IMR-90 (cell line): ENCODE measurements around the gene MSMP. TPM values are rescaled to one million over a fixed set of nuclear protein-coding genes. Genes with fewer than 3 reads are reported as not detected.
A peak's percentile ranks its signal among the peaks of the same experiment; 100 is the strongest.

Source experiments
- ATAC-seq: fragments of 200-7000 bp; cut with Tn5 transposase; 2 replicates; pipeline ENCODE4 v1.9.1; 2020; ENCODE audit warnings: low read depth, mild to moderate bottlenecking, moderate library complexity
- BruUV-seq: library from RNA; stranded (reverse); fragments of 400-500 nt; replicated peaks from 2 replicates; lab custom pipeline; 2021; lab: Mats Ljungman, UMichigan
- CTCF ChIA-PET: fragments of 300-600 bp; formaldehyde crosslinking; extraction: SDS; loops from one replicate; lab custom pipeline; 2021; ENCODE audit warnings: antibody characterized with exemption; lab: Yijun Ruan, JAX
- POLR2A ChIA-PET: fragments of 300-600 bp; sonication (Branson Sonifier 250); formaldehyde crosslinking; loops from one replicate; lab custom pipeline; 2022; ENCODE audit warnings: antibody characterized with exemption; ENCODE audit not compliant: unreplicated experiment; lab: Charles Lee
- DNase-seq: peaks from one replicate; pipeline ENCODE4 v3.0.0; 2013
- H2AFZ ChIP-seq: replicated peaks from 2 replicates; pipeline ENCODE3; 2013; ENCODE audit warnings: low read length, mild to moderate bottlenecking; ENCODE audit not compliant: poor library complexity
- H2AK5ac ChIP-seq: 2 replicates; pipeline ENCODE4 v1.6.1; 2013; ENCODE audit warnings: low read depth, low read length, inconsistent platforms
- H2AK9ac ChIP-seq: replicated peaks from 2 replicates; pipeline ENCODE3; 2013; ENCODE audit warnings: mild to moderate bottlenecking, low read depth, low read length, moderate library complexity; ENCODE audit not compliant: poor library complexity
- H2BK120ac ChIP-seq: 2 replicates; pipeline ENCODE4 v1.6.1; 2013; ENCODE audit warnings: low read depth, low read length, inconsistent platforms
- H2BK15ac ChIP-seq: 3 replicates; pipeline ENCODE4 v1.6.1; 2013; ENCODE audit warnings: low read depth, low read length, inconsistent platforms
- H2BK20ac ChIP-seq: 2 replicates; pipeline ENCODE4 v1.6.1; 2013; ENCODE audit warnings: low read depth, mild to moderate bottlenecking, inconsistent platforms, low read length, moderate library complexity
- H2BK5ac ChIP-seq: 2 replicates; pipeline ENCODE4 v1.6.1; 2013; ENCODE audit warnings: mild to moderate bottlenecking, low read depth, low read length, inconsistent platforms; ENCODE audit not compliant: poor library complexity, severe bottlenecking
- H3K14ac ChIP-seq: replicated peaks from 2 replicates; pipeline ENCODE4 v1.6.1; 2013; ENCODE audit warnings: low read depth, low read length, inconsistent platforms
- H3K18ac ChIP-seq: 2 replicates; pipeline ENCODE4 v1.6.1; 2013; ENCODE audit warnings: low read depth, low read length, control low read depth
- H3K23ac ChIP-seq: 2 replicates; pipeline ENCODE4 v1.6.1; 2013; ENCODE audit warnings: low read depth, low read length, inconsistent platforms
- H3K27ac ChIP-seq: 2 replicates; pipeline ENCODE4 v1.5.1; 2013; ENCODE audit warnings: mild to moderate bottlenecking, control low read depth, low read length; ENCODE audit not compliant: insufficient read depth
- H3K27me3 ChIP-seq: 2 replicates; pipeline ENCODE4 v1.6.1; 2013; ENCODE audit warnings: low read length; ENCODE audit not compliant: control insufficient read depth, insufficient read depth
- H3K36me3 ChIP-seq: 2 replicates; pipeline ENCODE4 v1.6.1; 2013; ENCODE audit warnings: low read length, mixed read lengths; ENCODE audit not compliant: control insufficient read depth, insufficient read depth
- H3K4ac ChIP-seq: 2 replicates; pipeline ENCODE4 v1.6.1; 2013; ENCODE audit warnings: low read depth, low read length, inconsistent platforms
- H3K4me1 ChIP-seq: 2 replicates; pipeline ENCODE4 v1.6.1; 2013; ENCODE audit warnings: low read length, mixed read lengths; ENCODE audit not compliant: control insufficient read depth, insufficient read depth
- H3K4me2 ChIP-seq: 2 replicates; pipeline ENCODE4 v1.6.1; 2013; ENCODE audit warnings: low read depth, mild to moderate bottlenecking, control low read depth, low read length, moderate library complexity
- H3K4me3 ChIP-seq: 2 replicates; pipeline ENCODE4 v1.5.1; 2013; ENCODE audit warnings: low read depth, mild to moderate bottlenecking, control low read depth, low read length, moderate library complexity; ENCODE audit not compliant: insufficient read depth
- H3K56ac ChIP-seq: 2 replicates; pipeline ENCODE4 v1.6.1; 2013; ENCODE audit warnings: low read length, inconsistent platforms; ENCODE audit not compliant: insufficient read depth; ENCODE audit errors: extremely low read depth
- H3K79me1 ChIP-seq, 2 experiments: 2 replicates each; pipeline ENCODE4 v1.6.1; 2013; ENCODE audit warnings: low read length in 2 of 2, inconsistent platforms in 1 of 2, low read depth in 1 of 2
- H3K9ac ChIP-seq: 2 replicates; pipeline ENCODE4 v1.6.1; 2013; ENCODE audit warnings: low read depth, low read length, control low read depth
- H3K9me1 ChIP-seq: 2 replicates; pipeline ENCODE4 v1.6.1; 2013; ENCODE audit warnings: low read length, inconsistent platforms; ENCODE audit not compliant: insufficient read depth
- H3K9me3 ChIP-seq: 2 replicates; pipeline ENCODE4 v1.6.1; 2013; ENCODE audit warnings: low read length; ENCODE audit not compliant: control insufficient read depth, insufficient read depth
- H4K20me1 ChIP-seq: 2 replicates; pipeline ENCODE4 v1.6.1; 2013; ENCODE audit warnings: low read length, inconsistent platforms; ENCODE audit not compliant: insufficient read depth
- H4K5ac ChIP-seq: 2 replicates; pipeline ENCODE4 v1.6.1; 2013; ENCODE audit warnings: mild to moderate bottlenecking, low read depth, low read length, control low read depth
- H4K8ac ChIP-seq, 2 experiments: 2 replicates each; pipeline ENCODE4 v1.6.1; 2013; ENCODE audit warnings: low read depth in 2 of 2, low read length in 2 of 2, control low read depth in 1 of 2, inconsistent platforms in 1 of 2
- H4K91ac ChIP-seq: 2 replicates; pipeline ENCODE4 v1.6.1; 2013; ENCODE audit warnings: low read depth, low read length, inconsistent platforms; ENCODE audit not compliant: insufficient read depth
- CEBPB ChIP-seq: IDR thresholded peaks from 2 replicates; pipeline ENCODE4 v1.6.1; 2012; ENCODE audit warnings: low read depth, low read length, improper control_type of control experiment
- CHD1 ChIP-seq: IDR thresholded peaks from 2 replicates; pipeline ENCODE4 v1.6.1; 2012; ENCODE audit warnings: low read depth, low read length, improper control_type of control experiment
- ELK1 ChIP-seq: fragments of 150-350 bp; IDR thresholded peaks from 2 replicates; pipeline ENCODE4 v1.6.1; 2016; ENCODE audit warnings: low read depth, mild to moderate bottlenecking, low read length, moderate library complexity, borderline replicate concordance
- FOS ChIP-seq: fragments of 150-350 bp; IDR thresholded peaks from 2 replicates; pipeline ENCODE4 v1.6.1; 2016; ENCODE audit warnings: low read depth, low read length
- MAFK ChIP-seq: IDR thresholded peaks from 2 replicates; pipeline ENCODE4 v1.6.1; 2012; ENCODE audit warnings: low read depth, low read length, improper control_type of control experiment
- MAZ ChIP-seq: IDR thresholded peaks from 2 replicates; pipeline ENCODE4 v1.6.1; 2012; ENCODE audit warnings: low read depth, mild to moderate bottlenecking, low read length, improper control_type of control experiment, moderate library complexity, borderline replicate concordance
- MXI1 ChIP-seq: IDR thresholded peaks from 2 replicates; pipeline ENCODE4 v1.6.1; 2012; ENCODE audit warnings: low read depth, mild to moderate bottlenecking, low read length, moderate library complexity, borderline replicate concordance
- NFE2L2 ChIP-seq: fragments of 150-350 bp; IDR thresholded peaks from 2 replicates; pipeline ENCODE4 v1.6.1; 2016; ENCODE audit warnings: low read depth, mild to moderate bottlenecking, low read length
- POLR2A ChIP-seq: IDR thresholded peaks from 2 replicates; pipeline ENCODE4 v1.6.1; 2012; ENCODE audit warnings: mild to moderate bottlenecking, low read depth, low read length
- RAD21 ChIP-seq: IDR thresholded peaks from 2 replicates; pipeline ENCODE4 v1.6.1; 2012; ENCODE audit warnings: low read length, improper control_type of control experiment
- RCOR1 ChIP-seq: IDR thresholded peaks from 2 replicates; pipeline ENCODE4 v1.6.1; 2012; ENCODE audit warnings: mild to moderate bottlenecking, low read length, improper control_type of control experiment; ENCODE audit not compliant: insufficient replicate concordance
- RFX5 ChIP-seq: IDR thresholded peaks from 2 replicates; pipeline ENCODE4 v1.8.0; 2012; ENCODE audit warnings: low read depth, mild to moderate bottlenecking, low read length, moderate library complexity
- SMC3 ChIP-seq: fragments of 150-350 bp; IDR thresholded peaks from 2 replicates; pipeline ENCODE4 v1.6.1; 2016; ENCODE audit warnings: low read depth, mild to moderate bottlenecking, antibody characterized with exemption, low read length, moderate library complexity
- WGBS, 2 experiments: methylation state at CpG; one replicate each; pipeline versions ENCODE4 v1.1.5 to v1.1.7; 2013; ENCODE audit warnings: missing lambda C conversion rate in 2 of 2; ENCODE audit not compliant: insufficient read length in 1 of 2; ENCODE audit errors: extremely low coverage in 2 of 2; 5-methylcytosine and 5-hydroxymethylcytosine counted together
- dilution Hi-C: fragments of 300-500 bp; cut with HindIII; formaldehyde crosslinking; loops from one replicate; pipeline ENCODE4 v1.14.3; 2018; ENCODE audit warnings: low sequenced_read_pairs; ENCODE audit not compliant: unreplicated experiment
- in situ Hi-C: fragments of 300-500 bp; cut with MboI; formaldehyde crosslinking; loops from 3 replicates; pipeline ENCODE4 v1.14.3; 2019; ENCODE audit warnings: low sequenced_read_pairs, inconsistent platforms, mixed read lengths
- intact Hi-C: fragments of 100-400 bp; cut with micrococcal nuclease; formaldehyde crosslinking; loops from 2 replicates; pipeline ENCODE4 v1.10.0; 2022
- polyA plus RNA-seq, 3 experiments: library from polyadenylated mRNA; depleted of rRNA; stranded (reverse); fragments of >200 nt; gene quantifications; 2 replicates each; pipeline ENCODE4 v1.2.3, GENCODE V29; 2012; ENCODE audit warnings: low replicate concordance in 1 of 3
- total RNA-seq: library from RNA; depleted of rRNA; stranded (reverse); fragments of >200 nt; gene quantifications from 2 replicates; pipeline ENCODE4 v1.2.3, GENCODE V29; 2012
- TF ChIP-seq, protein P1 (sequence below): conservative IDR thresholded peaks from 2 replicates; pipeline ENCODE4 v1.5.1; 2012; ENCODE audit warnings: mild to moderate bottlenecking, low read depth, low read length, improper control_type of control experiment
- TF ChIP-seq, protein P2 (sequence below): fragments of 150-350 bp; IDR thresholded peaks from 2 replicates; pipeline ENCODE4 v1.6.1; 2017; ENCODE audit warnings: mild to moderate bottlenecking, antibody characterized with exemption, low read length, low read depth

Gene MSMP
- total and polyA plus RNA-seq, 2 of the 4 experiments (the other 2 are of a cell fraction), result not detected

DNA sequence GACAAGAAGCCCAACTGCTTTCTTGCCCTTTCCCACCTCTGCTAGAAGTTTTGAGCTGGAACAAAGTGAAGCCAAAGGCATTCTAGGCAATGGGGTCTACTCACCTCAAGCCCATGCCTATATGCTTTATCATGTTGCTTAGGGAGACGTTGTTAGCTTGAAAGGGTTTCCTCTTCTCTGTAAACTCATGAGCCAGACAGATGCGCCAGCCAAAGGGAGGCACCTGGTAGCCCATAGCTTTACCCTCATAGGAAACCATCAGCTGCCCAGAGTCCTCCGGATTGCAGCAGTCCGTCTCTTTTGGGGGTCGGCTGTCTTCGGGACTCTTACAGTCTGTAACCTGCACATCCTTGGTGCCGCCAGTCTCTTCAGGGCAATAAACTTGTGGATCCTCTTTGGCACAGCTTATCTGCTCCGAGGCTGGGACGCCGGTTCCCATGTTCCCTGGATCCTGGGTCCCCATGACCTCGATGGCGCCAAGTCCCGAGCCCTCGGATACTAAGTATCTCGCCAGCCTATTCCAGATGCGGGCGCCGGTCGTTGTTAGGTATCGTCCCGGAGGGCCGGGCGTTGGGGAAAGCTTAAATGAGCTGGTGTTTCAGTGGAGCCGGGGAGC lies 5.7 kb downstream of the MSMP start:
- Histone ChIP-seq H3K23ac (peak overlapping the region; percentile 87), H2AK9ac (peak overlapping the region; percentile 86), H2AK5ac (peak overlapping the region; percentile 14), H3K14ac (peak overlapping the region; percentile 48), H2BK120ac (no peak overlapping the region), H3K36me3 (peaks cover 36% of the 10 kb centered on the region), H4K8ac (peak overlapping the region; percentile 14 to 100; a peak in 2 of 4 replicates), H4K5ac (peak overlapping the region; percentile 5; the same call in 1 of the 2 replicates), H3K79me1 (peaks cover 56 to 70% of the 10 kb centered on the region in 2 experiments), H2BK5ac (peak overlapping the region; percentile 35), H3K4ac (peak overlapping the region; percentile 63), H2AFZ (peak overlapping the region; percentile 99), H3K56ac (peak overlapping the region; percentile 73), H4K20me1 (peaks cover 31% of the 10 kb centered on the region), H2BK15ac (no peak overlapping the region), H2BK20ac (no peak overlapping the region), H4K91ac (0 out of 2 replicates have a peak overlapping the region, but pooled peaks have one; percentile 27), H3K27me3 (no peaks in the 10 kb centered on the region), H3K9ac (peak overlapping the region; percentile 83), H3K27ac (peak overlapping the region; percentile 46), H3K9me1 (peaks cover 21% of the 10 kb centered on the region), H3K9me3 (no peaks in the 10 kb centered on the region), H3K4me1 (peaks cover 14% of the 10 kb centered on the region), H3K4me3 (peak overlapping the region; percentile 98), H3K18ac (no peak overlapping the region), H3K4me2 (peak overlapping the region; percentile 92)
- POLR2A ChIA-PET, result interaction anchor here (0.6 to 0.8 kb wide), 2 partner anchors 87 to 137 kb away, joined by 3 to 4 read pairs; no protein-coding TSS in a partner anchor
- dilution Hi-C loops, result no loop called here
- in situ Hi-C loops, result no loop called here
- intact Hi-C loops, result no loop called here
- ATAC-seq, result peak; percentile 6
- TSS peak; percentile 76 for BruUV-seq
- no peak for DNase-seq
- CTCF ChIA-PET, result interaction anchor here (1.0 to 2.7 kb wide), 2 partner anchors 12 to 14 kb away, joined by 4 to 7 read pairs; no protein-coding TSS in a partner anchor
- WGBS, 2 experiments, result 4% methylated on average over 13 of the region's 24 CpGs; no CpG with 5 or more reads in 1 of the 2 experiments
- TF ChIP-seq MAFK (no peak), CHD1 (no peak), POLR2A (no peak), CEBPB (no peak), SMC3 (no peak), FOS (no peak), RFX5 (no peak), RCOR1 (no peak), NFE2L2 (no peak), MAZ (no peak), MXI1 (no peak), RAD21 (no peak), ELK1 (no peak)
- TF ChIP-seq, protein P1, sequence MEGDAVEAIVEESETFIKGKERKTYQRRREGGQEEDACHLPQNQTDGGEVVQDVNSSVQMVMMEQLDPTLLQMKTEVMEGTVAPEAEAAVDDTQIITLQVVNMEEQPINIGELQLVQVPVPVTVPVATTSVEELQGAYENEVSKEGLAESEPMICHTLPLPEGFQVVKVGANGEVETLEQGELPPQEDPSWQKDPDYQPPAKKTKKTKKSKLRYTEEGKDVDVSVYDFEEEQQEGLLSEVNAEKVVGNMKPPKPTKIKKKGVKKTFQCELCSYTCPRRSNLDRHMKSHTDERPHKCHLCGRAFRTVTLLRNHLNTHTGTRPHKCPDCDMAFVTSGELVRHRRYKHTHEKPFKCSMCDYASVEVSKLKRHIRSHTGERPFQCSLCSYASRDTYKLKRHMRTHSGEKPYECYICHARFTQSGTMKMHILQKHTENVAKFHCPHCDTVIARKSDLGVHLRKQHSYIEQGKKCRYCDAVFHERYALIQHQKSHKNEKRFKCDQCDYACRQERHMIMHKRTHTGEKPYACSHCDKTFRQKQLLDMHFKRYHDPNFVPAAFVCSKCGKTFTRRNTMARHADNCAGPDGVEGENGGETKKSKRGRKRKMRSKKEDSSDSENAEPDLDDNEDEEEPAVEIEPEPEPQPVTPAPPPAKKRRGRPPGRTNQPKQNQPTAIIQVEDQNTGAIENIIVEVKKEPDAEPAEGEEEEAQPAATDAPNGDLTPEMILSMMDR, result no peak
- TF ChIP-seq, protein P2, sequence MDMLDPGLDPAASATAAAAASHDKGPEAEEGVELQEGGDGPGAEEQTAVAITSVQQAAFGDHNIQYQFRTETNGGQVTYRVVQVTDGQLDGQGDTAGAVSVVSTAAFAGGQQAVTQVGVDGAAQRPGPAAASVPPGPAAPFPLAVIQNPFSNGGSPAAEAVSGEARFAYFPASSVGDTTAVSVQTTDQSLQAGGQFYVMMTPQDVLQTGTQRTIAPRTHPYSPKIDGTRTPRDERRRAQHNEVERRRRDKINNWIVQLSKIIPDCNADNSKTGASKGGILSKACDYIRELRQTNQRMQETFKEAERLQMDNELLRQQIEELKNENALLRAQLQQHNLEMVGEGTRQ, result no peak
